ENCODE measurements around the gene KRTAP16-1. TPM values are rescaled to one million over a fixed set of nuclear protein-coding genes. Genes with fewer than 3 reads are reported as not detected.

KRTAP16-1 gene
- total RNA-seq, 1 experiment from 2014 or later: not detected

DNA sequence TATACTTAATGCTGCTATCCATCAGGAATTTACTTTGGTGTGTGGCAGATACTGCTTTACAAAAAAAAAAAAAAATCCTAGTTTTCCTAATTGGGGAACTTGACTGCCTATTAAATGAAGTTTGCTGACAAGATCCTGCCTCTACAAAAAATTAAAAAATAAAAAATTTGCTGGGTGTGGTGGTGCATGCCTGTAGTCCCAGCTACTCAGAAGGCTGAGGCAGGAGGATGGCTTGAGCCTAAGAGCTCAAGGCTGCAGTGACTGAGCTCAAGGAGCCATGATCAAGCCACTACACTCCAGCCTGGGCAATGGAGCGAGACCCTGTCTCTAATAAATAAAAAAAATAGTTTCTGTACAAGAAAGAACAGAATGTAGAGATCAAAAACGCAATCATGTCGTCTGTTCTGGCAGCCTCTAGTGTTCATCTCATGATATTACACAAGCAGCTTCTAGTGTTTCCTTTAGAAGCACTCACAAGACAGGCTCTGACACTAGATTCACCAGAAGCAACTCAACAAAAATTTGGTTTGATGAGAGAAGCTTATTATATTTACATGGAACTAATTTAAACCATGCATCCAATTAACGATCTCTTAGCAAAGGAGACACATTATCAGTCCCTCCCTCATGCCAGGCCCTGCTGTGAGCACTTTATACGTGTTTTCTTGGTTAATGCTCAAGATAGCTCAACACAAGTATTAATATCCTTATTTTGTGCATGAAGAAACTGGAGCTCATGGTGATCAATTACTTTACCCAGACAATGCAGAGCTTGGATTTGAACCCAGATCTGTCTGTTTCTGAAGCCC lies 13.2 kb upstream of the KRTAP16-1 start:
- no peak for DNase-seq
- H3K27me3 ChIP-seq: no peaks in the 10 kb centered on the region

DNA sequence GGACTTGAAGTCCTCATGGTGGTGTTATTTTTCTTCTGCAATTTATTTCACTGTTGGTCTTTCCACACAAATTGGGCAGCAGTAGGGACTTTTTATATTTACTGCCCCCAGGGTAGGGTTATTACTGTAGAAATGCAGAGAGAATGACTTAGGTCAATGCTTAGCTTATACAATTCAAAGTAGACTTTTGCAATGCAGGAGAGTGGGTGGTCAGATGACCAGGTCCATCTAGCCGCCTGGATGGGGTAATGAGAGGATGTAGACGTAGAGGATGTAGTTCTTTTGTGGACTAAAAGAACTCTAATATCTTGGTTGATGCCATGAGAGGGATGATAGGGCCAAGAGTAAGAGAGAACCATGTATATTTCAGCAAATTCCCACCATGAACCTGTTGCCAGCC lies 9.1 kb upstream of the KRTAP16-1 start:
- Histone ChIP-seq H3K9me3 (peaks cover 18% of the 10 kb centered on the region), H3K4me3 (no peak overlapping the region), H3K27me3 (no peaks in the 10 kb centered on the region), H3K36me3 (no peaks in the 10 kb centered on the region)
- no peak for DNase-seq

More for the DNA sequence above, 13.2 kb upstream of the KRTAP16-1 start:
- Histone ChIP-seq H3K9me3 (peaks cover 16% of the 10 kb centered on the region), H3K4me3 (no peak overlapping the region), H3K36me3 (no peaks in the 10 kb centered on the region)

DNA sequence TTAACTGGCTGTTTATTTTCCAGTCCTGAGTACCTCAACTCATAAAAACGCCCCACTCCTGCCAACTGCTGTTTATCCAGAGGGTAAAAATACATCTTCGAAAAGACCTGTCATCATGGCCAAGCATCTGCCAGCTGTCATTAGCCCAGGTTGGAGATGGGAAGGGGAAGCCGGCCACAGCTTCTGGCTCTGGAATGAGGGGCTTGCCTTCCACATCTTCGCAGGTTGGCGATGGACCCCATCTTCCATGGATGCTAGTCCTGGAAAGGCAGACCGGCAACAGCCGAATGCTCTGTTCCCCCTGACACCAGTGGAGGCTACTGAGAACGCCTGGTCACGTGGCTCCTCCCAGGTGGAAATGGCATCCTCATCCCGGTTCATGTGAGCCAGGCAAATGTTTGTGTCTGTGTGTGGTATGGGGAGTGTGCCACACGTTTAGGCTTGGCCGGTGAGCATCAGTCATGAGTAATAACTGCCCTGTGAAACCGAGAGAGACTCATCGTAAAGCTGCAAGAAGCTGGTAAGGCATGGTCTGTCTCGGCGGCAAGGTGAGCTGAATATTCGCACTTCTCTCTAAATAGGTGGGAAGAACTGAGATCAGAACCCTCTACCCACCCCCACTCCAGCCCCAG lies 6.8 kb upstream of the KRTAP16-1 start:
- no peak for DNase-seq

DNA sequence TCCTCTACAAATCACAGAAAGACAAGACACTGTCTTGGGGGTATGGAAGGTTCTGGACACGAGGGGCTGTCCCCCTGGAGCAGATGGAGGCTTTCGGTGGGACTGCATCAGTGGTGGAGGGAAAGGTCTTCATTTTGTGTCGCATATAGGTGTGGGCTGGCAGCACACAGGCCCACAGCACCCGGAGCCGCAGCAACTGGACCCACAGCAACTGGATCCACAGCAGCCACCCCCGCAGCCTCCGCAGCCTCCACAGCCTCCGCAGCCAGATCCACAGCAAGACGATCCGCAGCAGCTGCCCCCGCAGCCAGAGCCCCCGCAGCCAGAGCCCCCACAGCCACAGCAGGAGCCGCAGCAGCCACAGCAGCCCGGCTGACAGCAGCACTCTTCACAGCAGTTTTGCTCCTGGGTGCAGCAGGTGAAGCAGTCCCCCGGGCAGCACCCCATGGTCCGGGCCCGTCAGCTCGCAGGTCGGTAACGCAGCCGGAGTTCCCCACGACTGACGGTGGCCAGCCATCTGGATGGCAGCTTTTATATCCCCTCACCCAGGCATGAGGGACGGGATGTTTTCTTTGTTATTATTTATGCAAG lies 6.2 kb upstream of the KRTAP16-1 start, which contains the start of gene KRTAP17-1:
TSS of gene KRTAP17-1 (minus strand) at position 507 of the 591 bp plus-strand sequence. CDS start at position 447, 60 bp downstream.
- Histone ChIP-seq H3K27me3 (no peaks in the 10 kb centered on the region), H3K9me3 (peaks cover 16% of the 10 kb centered on the region), H3K36me3 (no peaks in the 10 kb centered on the region), H3K4me3 (no peak within 1 kb of the TSS)
- no peak for DNase-seq

More for the DNA sequence above, 6.8 kb upstream of the KRTAP16-1 start:
- peaks cover 20% of the 10 kb centered on the region for H3K9me3 ChIP-seq
- no peaks in the 10 kb centered on the region for H3K27me3 ChIP-seq
- H3K4me3 ChIP-seq: no peak overlapping the region
- no peaks in the 10 kb centered on the region for H3K36me3 ChIP-seq

DNA sequence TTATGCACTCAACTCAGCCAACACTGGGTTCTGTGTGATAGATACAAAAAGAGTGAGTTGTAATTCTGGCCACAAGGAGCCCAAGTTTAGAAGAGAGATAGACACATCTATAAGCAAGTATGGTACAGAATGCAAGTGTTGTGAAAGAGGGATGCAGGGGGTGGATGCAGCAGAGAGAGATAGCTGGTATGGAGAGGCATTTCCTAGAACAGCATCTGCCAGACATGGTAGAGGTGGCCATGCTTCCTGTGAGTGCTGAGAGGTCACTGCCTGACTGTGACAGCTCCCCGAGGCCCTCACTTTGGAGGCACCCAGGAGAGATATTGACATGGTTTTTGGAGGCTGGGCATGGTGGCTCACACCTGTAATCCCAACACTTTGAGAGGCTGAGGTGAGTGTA lies 2.0 kb upstream of the KRTAP16-1 start:
- Histone ChIP-seq H3K27me3 (no peaks in the 10 kb centered on the region), H3K36me3 (no peaks in the 10 kb centered on the region; the same call in 1 of the 2 replicates), H3K9me3 (peaks cover 9% of the 10 kb centered on the region), H3K4me3 (no peak overlapping the region)
- no peak for DNase-seq

DNA sequence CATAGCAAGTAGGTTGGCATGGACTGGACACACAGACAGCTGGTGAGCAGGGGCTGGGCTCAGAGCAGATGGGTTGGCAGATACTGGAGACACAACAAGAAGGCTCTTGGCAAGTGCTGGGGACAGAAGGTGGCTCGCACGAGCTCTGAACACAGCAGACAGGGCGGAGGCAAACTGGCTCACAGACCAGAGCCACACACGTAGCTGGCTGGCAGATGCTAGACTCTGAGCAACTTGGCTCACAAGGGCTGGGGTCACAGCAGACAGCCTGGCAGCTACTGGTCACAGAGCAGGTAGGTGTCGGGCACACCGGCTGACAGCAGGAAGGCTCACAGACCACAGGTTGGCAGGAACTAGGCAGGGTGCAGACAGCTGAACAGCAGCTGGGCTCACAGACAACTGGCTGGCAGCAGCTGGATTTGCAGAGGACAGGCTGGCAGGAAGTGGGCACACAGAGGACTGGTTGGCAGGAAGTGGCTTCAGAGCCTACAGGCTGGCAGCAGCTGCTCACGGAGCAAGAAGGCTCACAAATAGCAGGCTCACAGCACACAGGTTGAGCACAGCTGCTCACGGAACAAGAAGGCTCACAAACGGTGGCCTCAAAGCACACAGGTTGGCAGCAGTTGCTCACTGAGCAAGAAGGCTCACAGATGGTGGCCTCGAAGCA lies 725 bp downstream of the KRTAP16-1 start:
- peak; percentile 87 for DNase-seq
- peaks cover 7% of the 10 kb centered on the region for H3K9me3 ChIP-seq
- H3K4me3 ChIP-seq: peak overlapping the region; percentile 44
- no peaks in the 10 kb centered on the region; the same call in 1 of the 2 replicates for H3K36me3 ChIP-seq
- no peaks in the 10 kb centered on the region for H3K27me3 ChIP-seq

DNA sequence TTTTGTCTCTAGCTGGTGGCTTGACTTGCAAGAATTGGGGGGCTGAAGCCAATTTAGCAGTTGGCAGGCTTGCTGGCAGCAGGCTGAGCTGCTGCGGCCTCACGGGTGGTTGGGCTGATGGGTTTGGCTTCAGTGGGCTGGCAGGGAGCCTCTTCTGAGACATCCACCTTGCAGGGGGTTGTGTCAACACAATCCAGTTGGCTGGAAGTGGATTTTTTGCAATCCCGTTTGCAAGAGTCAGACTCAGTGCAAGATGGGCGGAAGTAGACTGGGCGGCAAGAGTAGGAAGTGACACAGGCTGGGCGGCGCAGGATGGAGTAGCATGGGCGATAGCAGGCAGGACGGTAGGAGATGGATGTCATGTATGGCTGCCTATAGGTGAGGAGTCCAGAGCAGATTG lies 1.5 kb downstream of the KRTAP16-1 start:
- no peaks in the 10 kb centered on the region for H3K27me3 ChIP-seq
- H3K36me3 ChIP-seq: no peaks in the 10 kb centered on the region; the same call in 1 of the 2 replicates
- peaks cover 7% of the 10 kb centered on the region for H3K9me3 ChIP-seq
- H3K4me3 ChIP-seq: peak overlapping the region; percentile 44
- peak; percentile 95 for DNase-seq

DNA sequence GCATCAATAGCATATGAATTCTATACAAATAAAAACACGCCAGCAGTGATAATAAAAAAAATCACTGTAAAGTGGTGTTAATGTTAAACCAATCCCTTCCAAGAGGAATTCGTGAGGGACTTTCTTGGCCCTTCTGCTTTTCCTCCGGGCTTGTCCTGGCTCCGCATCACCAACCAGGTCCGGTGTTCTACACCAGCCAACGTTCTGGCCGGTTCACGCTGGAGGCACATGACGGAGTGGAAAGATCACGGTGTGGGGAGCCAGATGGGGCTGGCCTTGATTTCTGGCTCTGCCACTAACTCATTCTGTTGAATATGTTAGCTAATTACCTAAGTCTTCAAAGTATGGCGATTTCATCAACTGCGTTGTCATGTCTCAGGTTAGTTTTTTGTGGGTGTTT lies 5.0 kb downstream of the KRTAP16-1 start:
- Histone ChIP-seq H3K4me3 (no peak overlapping the region), H3K27me3 (no peaks in the 10 kb centered on the region), H3K9me3 (peaks cover 5% of the 10 kb centered on the region; the same call in 1 of the 2 replicates), H3K36me3 (no peaks in the 10 kb centered on the region)
- DNase-seq: no peak

DNA sequence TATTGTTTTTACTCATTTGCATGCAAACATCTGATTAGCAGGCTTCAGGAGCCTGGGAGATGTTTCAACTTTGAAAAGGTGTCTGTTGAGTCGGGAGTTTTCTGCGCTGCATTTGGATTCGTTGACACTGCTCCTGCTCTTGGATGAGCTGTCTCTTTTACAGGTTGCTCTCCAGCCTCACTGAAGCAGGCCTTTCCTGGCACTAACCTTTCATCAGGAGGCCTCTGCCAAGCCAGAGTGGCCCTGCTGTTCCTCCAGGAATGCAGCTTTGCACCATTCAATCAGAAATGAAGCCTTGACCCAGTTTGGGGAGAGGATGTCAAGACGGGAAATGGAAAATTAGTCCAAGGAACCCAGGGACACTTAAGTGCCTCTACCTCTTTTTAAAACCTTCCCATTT lies 6.1 kb downstream of the KRTAP16-1 start:
- no peaks in the 10 kb centered on the region for H3K36me3 ChIP-seq
- H3K27me3 ChIP-seq: no peaks in the 10 kb centered on the region
- H3K4me3 ChIP-seq: no peak overlapping the region
- DNase-seq: no peak
- peaks cover 5% of the 10 kb centered on the region; the same call in 1 of the 2 replicates for H3K9me3 ChIP-seq

DNA sequence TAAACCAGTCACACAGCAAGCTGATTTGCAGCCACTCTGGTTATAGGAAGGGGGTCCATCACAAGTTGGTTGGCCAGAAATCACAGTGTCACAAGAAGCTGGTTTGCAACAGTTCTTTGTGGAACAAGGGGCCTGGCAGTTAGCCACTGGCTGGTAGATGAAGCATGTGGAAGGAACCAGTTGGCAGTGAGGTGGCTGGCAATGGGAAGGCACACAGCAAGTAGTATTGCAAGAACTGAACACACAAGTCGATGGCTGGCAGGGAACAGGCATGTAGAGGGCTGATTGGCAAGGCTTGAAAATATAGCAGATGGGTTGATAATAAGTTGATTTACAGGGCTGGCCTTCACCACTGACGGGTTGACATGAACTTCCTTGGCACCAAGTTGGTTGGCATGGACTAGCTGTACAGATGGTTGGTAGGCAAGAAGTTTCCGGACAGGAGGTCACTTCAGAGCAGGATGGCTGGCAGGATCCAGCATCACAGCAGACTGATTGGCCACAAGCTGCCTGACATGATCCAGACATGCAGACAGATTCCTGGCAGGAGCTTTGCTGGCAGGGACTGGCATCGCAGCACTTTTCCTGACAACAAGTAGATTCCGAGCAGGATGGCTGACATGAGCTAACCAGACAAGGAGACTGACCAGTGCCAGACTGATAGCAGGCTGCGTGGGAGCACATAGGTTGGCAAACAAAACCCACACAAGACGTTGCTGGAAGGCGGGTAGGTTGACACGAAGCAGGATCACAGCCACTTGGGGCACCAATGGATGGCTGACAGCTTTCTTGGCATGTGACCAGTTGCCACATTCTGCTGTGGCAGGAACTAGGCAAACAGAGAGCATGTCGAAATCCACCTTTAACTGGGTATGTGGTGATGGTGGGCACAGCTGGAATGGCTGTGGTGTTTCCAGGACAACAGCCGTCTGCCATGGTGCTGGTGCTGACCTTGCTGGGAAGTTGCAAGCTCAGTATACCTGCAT lies 6.9 kb downstream of the KRTAP16-1 start, which contains the start of gene KRTAP29-1:
TSS of gene KRTAP29-1 (minus strand) at position 936 of the 986 bp plus-strand sequence. CDS start at position 936, 0 bp downstream.
- peaks cover 5% of the 10 kb centered on the region; the same call in 1 of the 2 replicates for H3K9me3 ChIP-seq
- DNase-seq: no peak
- no peak within 1 kb of the TSS for H3K4me3 ChIP-seq
- no peaks in the 10 kb centered on the region for H3K27me3 ChIP-seq
- H3K36me3 ChIP-seq: no peaks in the 10 kb centered on the region

DNA sequence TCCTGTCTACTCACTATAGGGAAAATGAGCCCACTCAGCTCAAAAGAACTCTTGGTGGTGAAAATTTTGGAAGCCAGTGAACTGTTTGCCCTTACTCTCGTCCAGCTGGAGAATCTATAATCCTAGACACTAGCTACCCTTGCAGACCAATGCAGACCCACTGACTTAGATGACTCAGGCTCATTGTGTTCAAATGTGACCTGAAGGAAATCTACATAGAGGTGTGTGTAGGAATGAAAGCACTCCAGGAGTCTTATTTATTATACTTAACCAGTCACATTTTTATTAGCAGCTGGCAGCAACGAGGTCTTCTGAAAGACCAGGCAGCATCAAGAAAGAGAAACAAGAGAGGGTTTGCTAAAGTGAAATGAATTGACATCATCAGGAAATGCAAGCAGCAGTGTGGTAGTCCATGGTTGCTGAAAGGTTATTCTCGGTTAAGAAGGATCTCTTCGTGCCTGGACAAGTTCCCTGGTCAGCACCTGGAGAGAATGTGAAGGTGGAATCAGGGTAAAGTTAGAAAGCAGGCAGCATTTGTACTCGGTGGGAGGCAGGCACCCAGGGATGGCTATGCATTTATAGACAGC lies 7.8 kb downstream of the KRTAP16-1 start:
- DNase-seq: no peak

DNA sequence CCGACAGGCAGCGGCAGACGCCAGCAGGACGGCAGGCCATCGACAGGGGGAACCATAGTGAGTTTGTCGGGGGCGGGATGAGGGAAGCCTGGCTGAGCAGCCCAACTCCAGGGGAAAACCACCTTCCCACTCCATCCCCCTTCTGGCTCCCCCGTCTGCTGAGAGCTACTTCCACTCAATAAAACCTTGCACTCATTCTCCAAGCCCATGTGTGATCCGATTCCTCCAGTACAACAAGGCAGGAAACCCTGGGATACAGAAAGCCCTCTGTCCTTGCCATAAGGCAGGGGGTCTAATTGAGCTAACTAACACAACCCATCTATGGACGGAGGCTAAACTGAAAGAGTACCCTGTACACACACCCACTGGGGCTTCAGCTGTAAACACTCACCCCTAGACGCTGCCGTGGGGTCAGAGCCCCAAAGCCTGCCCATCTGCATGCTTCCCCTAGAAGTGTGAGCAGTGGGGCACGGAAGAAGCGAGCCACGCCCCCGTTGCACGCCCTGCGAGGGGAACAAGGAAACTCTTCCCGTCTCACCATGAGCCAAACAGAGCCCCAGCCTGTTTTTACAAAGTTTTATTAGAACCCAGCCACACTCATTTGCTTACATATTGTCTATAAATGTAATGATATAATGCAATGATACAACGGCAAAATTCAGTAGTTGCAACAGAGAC lies 10.5 kb downstream of the KRTAP16-1 start:
- no peaks in the 10 kb centered on the region for H3K27me3 ChIP-seq
- DNase-seq: no peak
- H3K9me3 ChIP-seq: peaks cover 5% of the 10 kb centered on the region; the same call in 1 of the 2 replicates
- H3K36me3 ChIP-seq: no peaks in the 10 kb centered on the region
- no peak overlapping the region for H3K4me3 ChIP-seq

More for the DNA sequence above, 7.8 kb downstream of the KRTAP16-1 start:
- H3K9me3 ChIP-seq: peaks cover 5% of the 10 kb centered on the region; the same call in 1 of the 2 replicates
- no peak overlapping the region for H3K4me3 ChIP-seq
- no peaks in the 10 kb centered on the region for H3K36me3 ChIP-seq
- no peaks in the 10 kb centered on the region for H3K27me3 ChIP-seq

DNA sequence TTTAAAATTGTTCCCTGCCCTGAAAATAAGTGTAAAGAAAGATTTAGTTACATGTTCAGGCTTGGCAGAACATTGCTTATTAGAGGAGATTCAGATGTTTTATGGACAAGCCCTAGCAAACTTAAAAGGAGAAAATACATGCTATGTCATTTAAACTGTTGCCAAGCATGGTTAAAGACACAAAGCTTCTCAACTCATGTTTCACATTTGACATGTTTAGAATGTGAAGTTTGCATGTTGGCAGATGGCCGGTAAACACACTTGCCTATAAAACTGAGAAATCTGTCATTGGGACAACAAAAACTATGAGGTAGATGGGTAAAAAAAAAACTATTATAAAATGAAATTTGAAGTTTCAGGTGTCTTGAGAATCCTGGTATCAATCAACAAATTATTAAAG lies 12.3 kb downstream of the KRTAP16-1 start:
- H3K9me3 ChIP-seq: peaks cover 3% of the 10 kb centered on the region; the same call in 1 of the 2 replicates
- H3K27me3 ChIP-seq: no peaks in the 10 kb centered on the region
- H3K4me3 ChIP-seq: no peak overlapping the region
- H3K36me3 ChIP-seq: no peaks in the 10 kb centered on the region
- no peak for DNase-seq

DNA sequence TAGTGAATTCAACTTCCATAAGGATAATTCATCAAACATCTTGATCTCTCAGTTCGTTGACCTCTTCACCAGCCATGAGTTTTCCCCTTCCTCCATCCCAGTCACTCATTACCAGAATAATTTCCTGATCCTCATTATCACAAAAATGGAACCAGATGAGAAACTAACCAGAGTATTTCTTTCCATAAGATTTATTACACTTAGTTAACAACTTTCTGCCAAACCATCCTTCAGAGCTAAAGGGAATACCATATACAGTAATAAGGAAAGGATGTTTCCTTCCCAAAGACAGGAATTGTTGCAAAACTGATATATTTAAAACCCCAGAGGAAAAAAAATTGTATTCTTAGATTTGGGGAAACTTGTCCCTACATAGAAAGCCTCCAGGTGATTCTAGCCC lies 15.1 kb downstream of the KRTAP16-1 start:
- H3K27me3 ChIP-seq: no peaks in the 10 kb centered on the region
- no peaks in the 10 kb centered on the region for H3K9me3 ChIP-seq
- no peaks in the 10 kb centered on the region for H3K36me3 ChIP-seq
- no peak overlapping the region for H3K4me3 ChIP-seq
- DNase-seq: no peak

DNA sequence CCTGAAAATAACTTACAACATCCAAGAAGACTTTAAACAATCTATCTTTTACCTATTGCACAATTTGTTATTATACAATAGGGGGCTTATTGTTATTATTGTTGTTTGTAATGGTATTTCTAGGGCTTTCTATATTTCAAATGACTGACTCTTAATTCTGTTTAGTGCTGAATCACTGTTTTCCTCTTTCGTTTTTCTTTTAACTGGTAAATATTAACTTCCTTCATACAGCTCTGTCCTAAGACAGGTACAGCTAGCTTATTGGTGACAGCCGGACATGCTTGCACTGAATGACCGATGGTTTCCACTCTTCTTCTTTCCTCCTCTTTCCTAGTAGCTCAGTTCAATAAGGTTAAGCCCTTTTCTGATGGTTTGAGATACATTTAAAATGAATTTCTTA lies 22.1 kb downstream of the KRTAP16-1 start:
- H3K9me3 ChIP-seq: no peaks in the 10 kb centered on the region
- no peaks in the 10 kb centered on the region for H3K27me3 ChIP-seq
- no peak for DNase-seq
- no peak overlapping the region for H3K4me3 ChIP-seq
- no peaks in the 10 kb centered on the region for H3K36me3 ChIP-seq
